Endothelial cell (in vitro differentiated cells): ENCODE results near the gene ZNF823. TPM values are rescaled to one million over a fixed set of nuclear protein-coding genes. Genes with fewer than 3 reads are reported as not detected.
A peak's percentile ranks its signal among the peaks of the same experiment; 100 is the strongest.

Experiments used
- DNase-seq: peaks from one replicate; pipeline ENCODE4 v3.0.0; 2021; ENCODE audit warnings: low spot score
- H3K27ac Mint-ChIP-seq: one replicate; pipeline ENCODE4 v1.8.0; 2021; ENCODE audit warnings: mixed read lengths, inconsistent platforms; ENCODE audit not compliant: unreplicated experiment
- H3K27me3 Mint-ChIP-seq: one replicate; pipeline ENCODE4 v1.8.0; 2021; ENCODE audit warnings: mild to moderate bottlenecking, moderate library complexity, mixed read lengths, inconsistent platforms; ENCODE audit not compliant: unreplicated experiment
- H3K36me3 Mint-ChIP-seq: one replicate; pipeline ENCODE4 v1.8.0; 2021; ENCODE audit warnings: mild to moderate bottlenecking, low read depth, mixed read lengths, inconsistent platforms; ENCODE audit not compliant: unreplicated experiment
- H3K4me1 Mint-ChIP-seq: one replicate; pipeline ENCODE4 v1.8.0; 2021; ENCODE audit warnings: mild to moderate bottlenecking, mixed read lengths, inconsistent platforms; ENCODE audit not compliant: unreplicated experiment
- H3K4me3 Mint-ChIP-seq: one replicate; pipeline ENCODE4 v1.8.0; 2021; ENCODE audit warnings: mild to moderate bottlenecking, mixed read lengths, inconsistent platforms; ENCODE audit not compliant: unreplicated experiment
- H3K9me3 Mint-ChIP-seq: one replicate; pipeline ENCODE4 v1.8.0; 2021; ENCODE audit warnings: mixed read lengths, inconsistent platforms; ENCODE audit not compliant: unreplicated experiment
- total RNA-seq: library from RNA; stranded (reverse); fragmentation: NEBNext Ultra II Directional; extraction: Animal tissue kit (Norgen Biotek cat#: 25700); gene quantifications from one replicate; pipeline ENCODE4 v1.2.1, GENCODE V29; 2021; ENCODE audit not compliant: unreplicated experiment
- TF ChIP-seq, protein P1 (sequence below): fragments of 200-600 bp; sonication (generic); IDR thresholded peaks from one replicate; pipeline ENCODE4 v1.5.0; 2021; ENCODE audit warnings: antibody characterized with exemption; ENCODE audit not compliant: unreplicated experiment

ZNF823 gene
- total RNA-seq, 1 donor from 2014 or later = 6.7 TPM

- TF ChIP-seq, protein P1, sequence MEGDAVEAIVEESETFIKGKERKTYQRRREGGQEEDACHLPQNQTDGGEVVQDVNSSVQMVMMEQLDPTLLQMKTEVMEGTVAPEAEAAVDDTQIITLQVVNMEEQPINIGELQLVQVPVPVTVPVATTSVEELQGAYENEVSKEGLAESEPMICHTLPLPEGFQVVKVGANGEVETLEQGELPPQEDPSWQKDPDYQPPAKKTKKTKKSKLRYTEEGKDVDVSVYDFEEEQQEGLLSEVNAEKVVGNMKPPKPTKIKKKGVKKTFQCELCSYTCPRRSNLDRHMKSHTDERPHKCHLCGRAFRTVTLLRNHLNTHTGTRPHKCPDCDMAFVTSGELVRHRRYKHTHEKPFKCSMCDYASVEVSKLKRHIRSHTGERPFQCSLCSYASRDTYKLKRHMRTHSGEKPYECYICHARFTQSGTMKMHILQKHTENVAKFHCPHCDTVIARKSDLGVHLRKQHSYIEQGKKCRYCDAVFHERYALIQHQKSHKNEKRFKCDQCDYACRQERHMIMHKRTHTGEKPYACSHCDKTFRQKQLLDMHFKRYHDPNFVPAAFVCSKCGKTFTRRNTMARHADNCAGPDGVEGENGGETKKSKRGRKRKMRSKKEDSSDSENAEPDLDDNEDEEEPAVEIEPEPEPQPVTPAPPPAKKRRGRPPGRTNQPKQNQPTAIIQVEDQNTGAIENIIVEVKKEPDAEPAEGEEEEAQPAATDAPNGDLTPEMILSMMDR = no peak
- Mint-ChIP-seq H3K36me3 (no peaks in the 10 kb centered on the region), H3K27me3 (peaks cover 4% of the 10 kb centered on the region), H3K9me3 (no peaks in the 10 kb centered on the region), H3K4me3 (peak overlapping the region; percentile 99), H3K27ac (no peak overlapping the region), H3K4me1 (peaks cover 4% of the 10 kb centered on the region)
- peak; percentile 49 for DNase-seq
Measured at GRCh38 chr19:11737964-11738745, 591 bp downstream of the ZNF823 start.

- TF ChIP-seq, protein P1 = no peak
- Mint-ChIP-seq H3K4me1 (peaks cover 4% of the 10 kb centered on the region), H3K9me3 (no peaks in the 10 kb centered on the region), H3K4me3 (no peak overlapping the region), H3K27me3 (peaks cover 4% of the 10 kb centered on the region), H3K27ac (no peak overlapping the region), H3K36me3 (peaks cover 4% of the 10 kb centered on the region)
- DNase-seq = no peak
Measured at GRCh38 chr19:11736696-11737095, 2.0 kb downstream of the ZNF823 start.

GRCh38 chr19:11735375-11735774, 3.4 kb downstream of the ZNF823 start:
- H3K27me3 Mint-ChIP-seq = peaks cover 4% of the 10 kb centered on the region
- no peak for DNase-seq
- TF ChIP-seq, protein P1 = no peak
- no peak overlapping the region for H3K4me3 Mint-ChIP-seq
- no peak overlapping the region for H3K27ac Mint-ChIP-seq
- H3K9me3 Mint-ChIP-seq = no peaks in the 10 kb centered on the region
- H3K36me3 Mint-ChIP-seq = peaks cover 7% of the 10 kb centered on the region
- H3K4me1 Mint-ChIP-seq = peaks cover 4% of the 10 kb centered on the region

DNA sequence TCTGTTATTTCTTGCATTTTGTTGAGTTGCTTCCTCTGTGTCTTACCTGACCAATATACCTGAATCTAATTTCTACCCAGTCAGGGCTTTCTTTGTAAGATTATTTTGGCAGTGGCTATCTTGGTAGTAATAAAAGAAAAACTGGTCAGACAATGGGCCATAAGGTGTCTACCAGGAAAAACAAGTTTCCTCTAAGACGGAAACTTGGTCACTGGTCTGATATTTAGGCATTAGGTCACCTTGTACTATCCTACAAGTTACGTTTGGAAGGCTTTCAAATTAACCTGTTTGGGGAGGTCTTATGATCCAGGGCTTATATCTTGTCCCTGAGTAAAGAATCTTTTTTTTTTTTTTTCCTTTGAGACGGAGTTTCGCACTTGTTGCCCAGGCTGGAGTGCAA, 9.2 kb downstream of the ZNF823 start:
- Mint-ChIP-seq H3K9me3 (peaks cover 4% of the 10 kb centered on the region), H3K36me3 (peaks cover 31% of the 10 kb centered on the region), H3K27me3 (no peaks in the 10 kb centered on the region), H3K27ac (no peak overlapping the region), H3K4me1 (no peaks in the 10 kb centered on the region), H3K4me3 (no peak overlapping the region)
- TF ChIP-seq, protein P1 = no peak
- no peak for DNase-seq

- H3K36me3 Mint-ChIP-seq = peaks cover 66% of the 10 kb centered on the region
- TF ChIP-seq, protein P1 = no peak
- peaks cover 3% of the 10 kb centered on the region for H3K27me3 Mint-ChIP-seq
- peak overlapping the region; percentile 82 for H3K4me3 Mint-ChIP-seq
- no peak overlapping the region for H3K27ac Mint-ChIP-seq
- peaks cover 40% of the 10 kb centered on the region for H3K9me3 Mint-ChIP-seq
- no peak for DNase-seq
- H3K4me1 Mint-ChIP-seq = no peaks in the 10 kb centered on the region
Measured at GRCh38 chr19:11722414-11722813, 16.3 kb downstream of the ZNF823 start.
